Hippocampal formation (tissue), 2 donors: ENCODE data around the gene MYRFL.
"Not testable (repeated sequence)": the region's sequence is repeated elsewhere in the genome, so short reads cannot be mapped to it uniquely, and the experiment has no call there.

Source experiments
- DNase-seq, 2 donors: peaks; one replicate each; lab custom pipeline; 2025; lab: John Stamatoyannopoulos, UW

MYRFL gene

GRCh38 chr12:69987579-69988091 is 162.6 kb downstream of the MYRFL start:
- no peak for DNase-seq

- DNase-seq: no peak
Measured at GRCh38 chr12:69988481-69989321, 163.7 kb downstream of the MYRFL start.

DNA sequence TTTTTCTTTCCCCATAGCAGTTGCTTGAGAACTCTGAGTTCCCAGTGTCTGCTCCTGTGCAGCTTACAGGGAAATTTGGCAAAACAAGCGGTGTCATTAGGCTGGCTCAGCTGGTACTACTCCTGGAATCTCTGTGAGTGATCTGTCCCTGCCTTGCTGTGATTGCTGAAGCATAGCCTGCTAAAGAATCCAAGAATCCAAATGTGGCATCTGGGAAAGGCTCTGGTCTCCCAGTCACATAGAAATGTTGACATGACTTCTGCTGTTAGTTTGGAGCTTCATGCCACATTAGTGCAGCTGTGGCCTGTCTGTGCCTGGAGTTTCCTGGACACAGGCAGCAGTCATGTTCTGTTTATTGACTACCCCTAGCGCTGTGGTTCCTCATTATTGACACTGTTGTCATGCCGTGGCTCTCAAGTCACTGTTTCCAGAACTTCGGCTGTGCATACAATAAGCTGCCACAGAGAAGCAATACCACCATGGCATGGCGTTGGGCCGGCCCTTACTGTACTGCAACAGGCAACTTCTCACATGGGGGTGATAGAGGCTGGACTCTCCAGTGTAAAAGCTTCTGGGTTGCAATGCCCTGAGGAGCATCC is 166.8 kb downstream of the MYRFL start:
- DNase-seq: no peak

GRCh38 chr12:69993433-69993832 is 168.4 kb downstream of the MYRFL start:
- DNase-seq: no peak

- not testable (repeated sequence) for DNase-seq
Measured at GRCh38 chr12:69994086-69994485, 169.1 kb downstream of the MYRFL start.

- no peak for DNase-seq
Measured at GRCh38 chr12:69994724-69995173, 169.7 kb downstream of the MYRFL start.

DNA sequence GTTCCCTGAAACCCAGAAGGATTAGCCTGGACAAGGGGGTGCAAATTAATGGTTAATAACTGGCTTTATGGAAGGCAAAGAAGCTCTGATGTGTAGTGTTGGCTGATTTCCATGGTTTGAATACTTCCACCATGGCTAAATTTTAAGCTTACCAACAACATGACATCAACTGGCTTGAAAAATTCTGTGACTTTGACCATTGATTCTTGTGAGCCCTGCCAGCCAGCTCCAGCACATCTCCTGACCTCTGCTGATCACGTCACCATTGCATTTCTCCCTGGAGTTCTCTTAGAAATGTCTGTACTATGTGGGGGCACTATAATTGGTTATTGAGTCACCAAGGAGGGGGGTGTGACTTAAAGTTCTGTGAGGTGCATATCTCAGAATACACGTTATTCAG is 171.2 kb downstream of the MYRFL start:
- DNase-seq: no peak

DNA sequence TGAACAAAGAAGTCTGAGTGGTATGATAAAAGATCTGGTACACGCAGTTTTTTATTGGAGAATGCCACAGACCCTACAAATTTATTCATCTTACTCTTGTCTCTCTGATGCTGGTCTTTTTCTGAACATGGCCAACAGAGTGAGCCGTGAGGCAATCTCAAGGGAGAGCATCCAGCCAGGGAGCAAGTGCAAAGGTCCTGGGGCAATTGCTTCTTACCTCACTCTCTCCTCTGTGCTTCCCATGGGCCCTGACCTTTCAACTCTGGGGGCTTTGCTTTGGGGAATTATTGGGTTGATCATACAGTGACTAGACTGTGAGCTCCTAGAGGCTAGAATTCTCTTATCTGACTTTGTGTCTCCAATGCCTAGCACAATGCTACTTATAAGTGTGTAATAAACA is 171.7 kb downstream of the MYRFL start:
- DNase-seq: no peak

DNA sequence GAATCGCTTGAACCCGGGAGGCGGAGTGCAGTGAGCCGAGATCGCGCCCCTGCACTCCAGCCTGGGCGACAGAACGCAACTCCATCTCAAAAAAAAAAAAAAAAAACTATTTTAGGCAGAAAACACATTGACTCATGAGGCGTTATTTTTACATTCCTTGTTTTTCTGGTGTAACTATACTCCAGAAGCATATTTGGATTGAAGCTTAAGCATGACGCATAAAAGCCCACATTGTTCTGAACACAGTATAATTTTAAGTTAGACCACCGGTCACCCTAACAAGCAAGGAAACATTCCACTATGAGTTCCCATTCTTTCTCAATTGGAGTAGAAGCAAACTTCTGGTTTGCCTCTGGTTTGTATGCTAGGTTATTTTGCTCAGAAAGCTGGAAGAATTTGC is 173.0 kb downstream of the MYRFL start:
- no peak for DNase-seq

DNA sequence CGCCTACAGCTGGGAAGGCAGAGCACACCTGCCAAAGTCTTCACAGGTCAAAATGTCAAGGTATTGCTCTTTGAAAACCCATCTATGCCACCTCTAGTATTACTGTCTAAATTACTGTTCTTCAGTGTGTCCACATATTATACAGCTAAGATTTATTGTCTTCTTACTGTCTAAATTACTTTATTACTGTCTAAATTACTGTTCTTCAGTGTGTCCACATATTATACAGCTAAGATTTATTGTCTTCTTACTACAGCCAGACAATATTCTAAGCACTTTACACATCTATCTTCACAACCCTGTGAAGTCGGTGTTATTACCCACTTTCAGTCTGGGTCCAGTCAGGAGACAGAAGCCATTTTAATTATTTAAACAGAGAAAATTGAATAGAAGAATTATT is 173.9 kb downstream of the MYRFL start:
- no peak for DNase-seq

- no peak for DNase-seq
Measured at GRCh38 chr12:69999561-69999960, 174.5 kb downstream of the MYRFL start.

DNA sequence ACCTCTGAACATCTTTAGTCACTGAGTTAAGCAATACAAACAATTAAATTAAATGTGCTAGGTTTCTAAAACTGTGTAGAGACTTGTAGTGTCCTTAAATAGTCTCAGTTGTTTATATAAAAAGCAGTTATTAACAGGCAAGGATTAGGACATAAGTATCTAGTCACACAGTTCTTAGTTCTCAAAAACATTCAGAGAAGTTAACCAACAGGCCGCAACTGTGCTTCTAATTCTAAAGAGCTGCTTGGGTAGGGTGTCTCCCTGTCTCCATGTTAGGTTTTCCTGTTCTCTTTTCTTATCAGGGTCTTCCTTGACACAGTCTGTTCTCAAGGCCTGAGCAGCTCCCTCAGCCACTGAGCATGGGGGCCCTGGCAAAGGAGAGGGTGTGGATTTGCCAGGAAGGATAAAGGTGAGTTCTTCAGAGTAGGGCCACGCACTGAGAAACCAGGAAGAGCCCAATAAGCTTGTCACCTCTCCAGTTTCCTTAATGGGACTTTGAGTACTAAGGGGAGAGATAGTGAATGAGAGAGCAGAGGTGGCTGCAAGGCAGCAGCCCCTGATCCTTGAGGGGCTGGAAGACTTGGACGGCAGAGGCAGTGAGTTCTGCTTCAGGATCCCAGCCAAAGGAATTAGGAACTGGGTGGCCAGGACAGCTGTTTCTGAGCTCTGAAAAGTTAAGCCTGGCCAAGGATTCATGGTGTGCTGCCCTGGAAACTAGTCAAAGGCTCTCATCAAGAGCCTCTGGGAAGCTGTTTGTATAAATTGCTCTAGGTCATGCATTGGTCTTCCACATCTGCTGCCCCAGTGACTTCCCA is 177.3 kb downstream of the MYRFL start:
- DNase-seq: no peak

DNA sequence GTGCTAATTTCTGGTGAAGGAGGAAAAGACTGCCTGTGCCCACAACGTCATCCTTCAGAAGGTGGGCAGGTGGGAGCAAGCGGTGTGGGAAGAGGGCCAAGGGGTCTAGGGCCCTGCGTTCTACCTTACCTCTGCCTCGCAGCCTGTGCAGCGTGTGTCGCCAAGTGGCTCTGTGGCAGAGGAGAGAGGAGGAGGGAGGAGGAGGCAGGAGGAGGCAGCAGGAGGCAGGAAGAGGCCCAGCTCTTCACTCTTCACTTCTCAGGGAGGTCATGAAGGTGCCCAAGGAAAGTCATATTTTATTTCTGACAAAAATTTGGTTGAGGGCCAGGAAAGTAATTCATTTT is 177.9 kb downstream of the MYRFL start:
- DNase-seq: no peak

GRCh38 chr12:70005864-70006618 is 181.0 kb downstream of the MYRFL start:
- DNase-seq: no peak

GRCh38 chr12:70006619-70006973 is 181.6 kb downstream of the MYRFL start:
- no peak for DNase-seq

- DNase-seq: no peak
Measured at GRCh38 chr12:70007687-70008086, 182.7 kb downstream of the MYRFL start.
